Common myeloid progenitor, CD34-positive (primary cell): Measurements from ENCODE around the gene KBTBD8.

ENCODE experiments used
- CTCF ChIA-PET: fragments of 350-600 bp; sonication (Branson Sonifier 250); formaldehyde crosslinking; loops from one replicate; lab custom pipeline; 2021; ENCODE audit warnings: antibody characterized with exemption; lab: Charles Lee
- POLR2A ChIA-PET: fragments of 350-600 bp; sonication (Branson Sonifier 250); formaldehyde crosslinking; loops from one replicate; lab custom pipeline; 2021; ENCODE audit warnings: antibody characterized with exemption; lab: Charles Lee
- DNase-seq, 3 donors: peaks; one replicate each; pipeline versions ENCODE4 v3.0.0 to v3.0.0-alpha.2; 2013
- H3K27ac ChIP-seq, 2 experiments: 1 replicate in 1 of 2; 2 replicates in 1 of 2; pipeline ENCODE4 v1.7.0; 2013; ENCODE audit warnings: inconsistent platforms in 2 of 2, low read length in 2 of 2, mild to moderate bottlenecking in 2 of 2, low read depth in 1 of 2, moderate library complexity in 1 of 2; ENCODE audit not compliant: severe bottlenecking in 2 of 2, insufficient read depth in 1 of 2, poor library complexity in 1 of 2
- H3K27me3 ChIP-seq, 5 experiments: replicated peaks in 2 of 5; 1 replicate in 3 of 5; 2 replicates in 2 of 5; pipeline versions ENCODE4 v1.6.1 to v1.7.0; 2013; ENCODE audit warnings: low read length in 4 of 5, mild to moderate bottlenecking in 2 of 5, moderate library complexity in 2 of 5, inconsistent platforms in 1 of 5; ENCODE audit not compliant: insufficient read depth in 5 of 5, control insufficient read depth in 4 of 5
- H3K36me3 ChIP-seq, 4 experiments: 1 replicate in 2 of 4; 2 replicates in 2 of 4; pipeline versions ENCODE4 v1.6.1 to v1.7.0; 2013; ENCODE audit warnings: low read length in 3 of 4, control low read depth in 1 of 4, mild to moderate bottlenecking in 1 of 4; ENCODE audit not compliant: control insufficient read depth in 4 of 4, insufficient read depth in 4 of 4
- H3K4me1 ChIP-seq, 4 experiments: 1 replicate in 3 of 4; 2 replicates in 1 of 4; pipeline versions ENCODE4 v1.6.1 to v1.7.1; 2013; ENCODE audit warnings: low read length in 3 of 4, mild to moderate bottlenecking in 3 of 4, control low read depth in 1 of 4, inconsistent platforms in 1 of 4, moderate library complexity in 1 of 4; ENCODE audit not compliant: control insufficient read depth in 4 of 4, insufficient read depth in 4 of 4; ENCODE audit errors: control extremely low read depth in 1 of 4
- H3K4me3 ChIP-seq, 7 experiments: 1 replicate in 4 of 7; 2 replicates in 3 of 7; pipeline versions ENCODE4 v1.5.1 to v1.7.0; 2013; ENCODE audit warnings: mild to moderate bottlenecking in 7 of 7, low read length in 6 of 7, moderate library complexity in 6 of 7, inconsistent platforms in 2 of 7, low read depth in 2 of 7, control low read depth in 1 of 7; ENCODE audit not compliant: insufficient read depth in 4 of 7, control insufficient read depth in 1 of 7; ENCODE audit errors: extremely low read depth in 1 of 7
- H3K9me3 ChIP-seq, 5 experiments: 1 replicate in 4 of 5; 2 replicates in 1 of 5; pipeline versions ENCODE4 v1.6.1 to v1.7.1; 2013; ENCODE audit warnings: low read length in 4 of 5, mild to moderate bottlenecking in 2 of 5, inconsistent platforms in 1 of 5, low read depth in 1 of 5, moderate library complexity in 1 of 5; ENCODE audit not compliant: control insufficient read depth in 4 of 5, insufficient read depth in 2 of 5; ENCODE audit errors: control extremely low read depth in 1 of 5
- WGBS: methylation state at CpG from one replicate; pipeline ENCODE4 v1.1.5; 2013; ENCODE audit not compliant: insufficient coverage; 5-methylcytosine and 5-hydroxymethylcytosine counted together

The KBTBD8 gene

DNA sequence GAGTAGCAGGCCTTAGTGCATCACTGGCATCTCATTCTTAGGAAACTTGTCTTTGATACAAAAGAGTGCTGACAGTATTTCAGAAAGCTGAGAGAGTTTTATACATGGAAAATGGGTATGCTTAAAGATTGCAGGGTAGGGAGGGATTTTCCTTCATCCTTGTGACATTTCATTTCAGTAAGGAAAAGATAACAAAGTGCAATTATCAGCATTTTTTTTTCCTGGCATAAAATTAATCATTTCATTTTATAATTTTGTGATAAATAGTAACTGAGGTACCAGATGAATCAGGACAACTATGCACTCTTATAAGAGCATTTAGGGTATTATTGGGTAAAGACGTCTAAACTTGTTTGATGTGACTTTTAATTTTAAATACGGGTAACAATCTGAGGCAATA lies 10.3 kb downstream of the KBTBD8 start:
- no peaks in the 10 kb centered on the region for H3K9me3 ChIP-seq
- peaks cover 0 to 41% (median 10%) of the 10 kb centered on the region in 4 experiments for H3K36me3 ChIP-seq
- no peak for DNase-seq
- H3K4me1 ChIP-seq: no peaks in the 10 kb centered on the region
- no peak overlapping the region for H3K27ac ChIP-seq
- H3K27me3 ChIP-seq: no peaks in the 10 kb centered on the region
- H3K4me3 ChIP-seq: no peak overlapping the region
- ChIA-PET CTCF (interaction anchor here (0.7 to 2.4 kb wide), 2 partner anchors 14 to 18 kb away, joined by 3 to 6 read pairs; no protein-coding TSS in a partner anchor), POLR2A (no interaction called here)
- WGBS: no CpG with 5 or more reads among the region's 2 CpGs

DNA sequence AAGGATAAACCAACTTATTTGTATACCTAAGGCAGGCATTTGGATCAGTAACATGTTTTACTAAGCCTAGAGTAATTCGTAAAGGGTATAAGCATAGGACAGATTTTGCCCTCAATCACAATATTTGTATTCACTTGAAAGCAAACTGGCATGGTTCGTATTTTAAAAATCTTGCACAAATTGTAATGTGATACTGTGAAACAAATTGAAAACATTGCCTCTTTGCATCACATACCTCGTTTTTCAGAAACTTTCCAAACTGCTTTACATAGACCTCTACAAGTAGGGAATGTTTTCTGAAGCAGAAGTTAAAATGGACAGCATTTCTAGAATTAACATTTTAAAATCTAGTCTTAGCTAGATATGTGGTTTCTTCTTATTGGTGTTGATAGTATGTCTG lies 11.6 kb downstream of the KBTBD8 start:
- CTCF ChIA-PET: interaction anchor here (2.4 kb wide), 1 partner anchor 20 kb away, joined by 6 read pairs; no protein-coding TSS in a partner anchor
- no peak for DNase-seq
- no peaks in the 10 kb centered on the region for H3K9me3 ChIP-seq
- H3K27me3 ChIP-seq: no peaks in the 10 kb centered on the region
- WGBS: no CpG with 5 or more reads among the region's 3 CpGs
- no peaks in the 10 kb centered on the region for H3K4me1 ChIP-seq
- H3K36me3 ChIP-seq: peaks cover 0 to 31% (median 4%) of the 10 kb centered on the region in 4 experiments
- no peak overlapping the region for H3K4me3 ChIP-seq
- no peak overlapping the region for H3K27ac ChIP-seq
- POLR2A ChIA-PET: interaction anchor here (0.7 kb wide), 1 partner anchor 11 kb away, joined by 3 read pairs; no protein-coding TSS in a partner anchor

DNA sequence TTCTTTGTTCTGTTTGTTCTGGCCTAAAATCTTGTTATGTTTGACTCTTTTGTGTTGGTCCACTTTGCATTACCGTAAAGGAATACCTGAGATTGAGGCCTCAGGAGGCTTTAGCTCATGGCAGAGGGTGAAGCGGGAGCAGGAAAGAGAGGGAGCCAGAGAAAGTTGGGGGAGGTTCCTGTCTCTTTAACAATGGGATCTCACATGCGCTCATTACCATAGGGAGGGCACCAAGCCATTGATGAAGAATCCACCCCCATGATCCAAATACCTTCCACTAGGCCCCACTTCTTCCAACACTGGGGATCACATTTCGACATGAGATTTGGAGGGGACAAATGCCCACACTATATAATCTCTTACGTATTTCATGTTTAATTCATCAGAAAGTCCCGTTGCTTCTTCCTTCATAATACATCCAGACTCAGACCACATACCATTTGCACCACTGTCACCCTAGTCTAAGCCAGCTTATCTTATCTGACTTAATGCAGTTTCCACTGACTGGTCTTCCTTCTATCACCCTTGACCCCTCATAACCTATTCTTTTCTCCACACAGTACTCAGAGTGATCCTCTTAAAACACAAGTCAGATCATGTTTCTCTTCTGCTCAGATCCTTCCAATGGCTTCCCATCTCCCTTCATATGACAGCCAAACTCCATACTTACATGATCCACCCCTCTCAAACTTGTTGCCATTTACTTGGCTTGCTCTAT lies 13.5 kb downstream of the KBTBD8 start:
- H3K27ac ChIP-seq: no peak overlapping the region
- H3K36me3 ChIP-seq: peaks cover 0 to 28% (median 4%) of the 10 kb centered on the region in 4 experiments
- peaks cover 0 to 5% (median under 1%) of the 10 kb centered on the region in 4 experiments for H3K4me1 ChIP-seq
- H3K4me3 ChIP-seq: no peak overlapping the region
- H3K9me3 ChIP-seq: no peaks in the 10 kb centered on the region
- ChIA-PET POLR2A (no interaction called here), CTCF (no interaction called here)
- WGBS: 98% methylated on average over 4 of the region's 6 CpGs
- H3K27me3 ChIP-seq: no peaks in the 10 kb centered on the region
- DNase-seq: no peak

DNA sequence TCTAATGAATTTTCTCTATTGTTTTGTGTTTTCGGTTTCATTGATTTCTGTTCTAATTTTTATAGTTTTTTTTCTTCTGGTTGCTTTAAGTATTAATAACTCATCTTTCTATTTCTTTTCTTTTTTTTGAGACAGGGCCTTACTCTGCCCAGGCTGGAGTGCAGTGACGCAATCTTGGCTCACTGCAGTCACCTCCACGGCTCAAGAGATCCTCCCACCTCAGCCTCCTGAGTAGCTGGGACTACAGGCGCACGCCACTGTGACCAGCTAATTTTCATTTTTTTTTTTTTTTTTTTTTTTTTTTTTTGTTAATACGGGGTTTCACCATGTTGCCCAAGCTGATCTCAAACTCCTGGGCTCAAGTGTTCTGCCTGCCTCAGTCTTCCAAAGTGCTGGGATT lies 14.5 kb downstream of the KBTBD8 start:
- no peak for DNase-seq
- H3K4me3 ChIP-seq: no peak overlapping the region
- CTCF ChIA-PET: no interaction called here
- POLR2A ChIA-PET: no interaction called here
- no peaks in the 10 kb centered on the region for H3K9me3 ChIP-seq
- H3K36me3 ChIP-seq: peaks cover 0 to 28% (median 4%) of the 10 kb centered on the region in 4 experiments
- no peaks in the 10 kb centered on the region for H3K27me3 ChIP-seq
- H3K27ac ChIP-seq: no peak overlapping the region
- peaks cover 0 to 9% (median 4%) of the 10 kb centered on the region in 4 experiments for H3K4me1 ChIP-seq
- WGBS: no CpG with 5 or more reads among the region's 6 CpGs

DNA sequence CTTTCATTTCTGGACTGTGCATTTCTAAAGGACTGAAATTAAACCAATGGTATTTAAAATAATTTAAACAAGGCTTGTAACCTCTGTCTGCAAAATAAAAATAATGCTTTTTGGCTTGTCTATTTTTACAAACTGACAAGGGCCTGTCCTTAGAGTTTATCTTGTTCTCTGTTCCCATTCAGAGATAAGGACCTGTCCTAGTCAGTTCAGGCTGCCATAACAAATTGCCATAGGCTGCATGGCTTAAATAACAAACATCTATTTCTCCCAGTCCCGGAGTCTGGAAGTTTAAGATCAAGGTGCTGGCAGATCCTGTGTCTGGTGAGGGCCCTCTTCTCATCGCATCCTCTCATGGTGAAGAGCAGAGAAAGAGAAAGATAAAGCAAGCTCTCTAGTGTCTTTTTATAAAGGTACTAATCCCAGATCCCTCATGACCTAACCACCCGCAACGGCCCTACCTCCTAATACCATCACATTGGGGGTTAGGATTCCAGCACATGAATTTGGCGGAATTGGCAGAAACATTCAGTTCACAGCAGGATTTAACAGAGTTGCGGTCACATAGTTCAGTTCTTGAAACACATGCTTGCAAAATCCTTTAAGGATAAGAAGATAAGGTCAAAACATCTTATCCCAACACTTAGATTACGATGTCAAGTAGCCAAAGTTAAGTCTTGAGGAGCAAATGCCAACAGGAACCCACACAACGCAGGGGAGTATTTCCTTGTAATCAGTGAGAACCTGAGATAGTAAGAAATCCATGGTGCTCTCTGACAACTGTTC lies 17.8 kb downstream of the KBTBD8 start:
- Histone ChIP-seq H3K9me3 (no peaks in the 10 kb centered on the region), H3K4me3 (no peak overlapping the region), H3K4me1 (peaks cover 0 to 9% (median 7%) of the 10 kb centered on the region in 4 experiments), H3K36me3 (peaks cover 0 to 12% (median 0%) of the 10 kb centered on the region in 4 experiments), H3K27me3 (no peaks in the 10 kb centered on the region), H3K27ac (no peak overlapping the region)
- 96% methylated on average over 4 of the region's 8 CpGs for WGBS
- ChIA-PET POLR2A (no interaction called here), CTCF (no interaction called here)
- no peak for DNase-seq

DNA sequence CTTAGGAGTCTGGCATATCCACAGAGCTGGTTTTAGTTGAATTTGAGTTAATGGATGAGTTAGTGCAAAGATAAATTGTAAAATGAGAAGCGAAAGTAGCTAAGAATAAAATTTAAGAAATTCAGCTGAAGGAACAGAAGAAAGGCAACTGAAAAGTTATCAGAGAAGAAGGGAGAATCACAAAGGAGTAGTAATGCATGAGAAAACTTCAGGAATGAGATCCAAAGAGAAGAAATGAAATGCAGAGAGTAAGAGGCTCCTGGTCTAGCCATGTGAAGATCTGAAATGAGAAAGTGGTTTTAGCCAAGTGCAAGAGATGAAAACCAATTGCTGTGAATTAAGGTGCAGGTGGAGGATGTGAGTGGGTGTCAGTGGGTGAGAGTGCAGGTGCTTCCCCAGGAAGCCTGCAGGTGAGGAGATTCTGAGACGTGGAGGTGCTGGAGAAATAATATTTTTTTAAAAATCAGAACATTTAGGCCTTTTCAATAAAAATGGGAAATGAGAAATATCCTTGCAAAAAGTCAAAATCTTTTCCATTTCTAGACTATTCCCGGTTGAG lies 18.5 kb downstream of the KBTBD8 start:
- WGBS: 100% methylated on average over 1 of the region's 3 CpGs
- DNase-seq: no peak
- POLR2A ChIA-PET: no interaction called here

More for the DNA sequence above, 18.5 kb downstream of the KBTBD8 start:
- Histone ChIP-seq H3K4me1 (peaks cover 0 to 9% (median 7%) of the 10 kb centered on the region in 4 experiments), H3K27me3 (no peaks in the 10 kb centered on the region), H3K36me3 (peaks cover 0 to 8% (median 0%) of the 10 kb centered on the region in 4 experiments), H3K27ac (no peak overlapping the region), H3K9me3 (no peaks in the 10 kb centered on the region), H3K4me3 (no peak overlapping the region)
- CTCF ChIA-PET: no interaction called here
